ENCODE data around the gene CNTD1.
A peak's percentile ranks its signal among the peaks of the same experiment; 100 is the strongest.

Gene CNTD1

DNA sequence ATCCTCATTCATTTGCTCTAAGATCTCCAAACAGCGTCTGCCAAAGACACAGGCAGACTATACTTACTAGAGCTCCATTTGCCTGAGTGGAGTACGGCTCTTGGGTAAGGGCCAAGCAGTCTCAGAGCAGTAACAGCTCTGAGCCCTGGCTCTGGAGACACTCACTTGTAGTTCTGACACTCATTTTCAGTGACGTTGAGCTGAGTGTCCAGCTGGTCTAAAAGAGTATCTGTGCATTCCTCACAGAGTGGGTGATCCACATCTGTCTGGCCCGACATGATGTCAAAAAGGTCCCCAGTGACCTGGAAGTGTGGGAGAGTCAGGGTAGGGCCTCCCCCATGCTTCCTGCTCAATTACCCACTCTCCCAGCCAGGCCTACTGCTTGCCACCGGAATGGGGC is 19.7 kb downstream of the CNTD1 start:
- H3K4me3 ChIP-seq (ENCODE audit: control insufficient read depth in 1 of 7, extremely low read depth in 1 of 7, insufficient read depth in 4 of 7, low read depth in 2 of 7, low read length in 6 of 7), result no peak overlapping the region
- POLR2A ChIA-PET, result no interaction called here
- H3K9me3 ChIP-seq (ENCODE audit: control extremely low read depth in 1 of 5, control insufficient read depth in 4 of 5, insufficient read depth in 2 of 5, low read depth in 1 of 5, low read length in 4 of 5), result no peaks in the 10 kb centered on the region
- H3K36me3 ChIP-seq (ENCODE audit: control insufficient read depth in 4 of 4, insufficient read depth in 4 of 4, low read length in 3 of 4), result peaks cover 24 to 74% (median 61%) of the 10 kb centered on the region in 4 experiments
- H3K4me1 ChIP-seq (ENCODE audit: control extremely low read depth in 1 of 4, control insufficient read depth in 4 of 4, insufficient read depth in 4 of 4, low read length in 3 of 4), result peaks cover 0 to 9% (median 5%) of the 10 kb centered on the region in 4 experiments
- H3K27me3 ChIP-seq (replicated peaks in 2 of 5; ENCODE audit: control insufficient read depth in 4 of 5, insufficient read depth in 5 of 5, low read length in 4 of 5), result no peaks in the 10 kb centered on the region
- 100% methylated on average over 5 of the region's 5 CpGs for WGBS (ENCODE audit: insufficient coverage)
- DNase-seq, result no peak
- no peak overlapping the region for H3K27ac ChIP-seq (ENCODE audit: insufficient read depth in 1 of 2, low read depth in 1 of 2, low read length in 2 of 2, poor library complexity in 1 of 2, severe bottlenecking in 2 of 2)
- CTCF ChIA-PET, result interaction anchor here (0.9 to 8.6 kb wide), 7 partner anchors 9 to 110 kb away, joined by 3 to 51 read pairs (median 5); no protein-coding TSS in a partner anchor

- Histone ChIP-seq H3K36me3 (ENCODE audit: control insufficient read depth in 4 of 4, insufficient read depth in 4 of 4, low read length in 3 of 4) (peaks cover 15 to 58% (median 47%) of the 10 kb centered on the region in 4 experiments), H3K27me3 (replicated peaks in 2 of 5; ENCODE audit: control insufficient read depth in 4 of 5, insufficient read depth in 5 of 5, low read length in 4 of 5) (no peaks in the 10 kb centered on the region), H3K4me1 (ENCODE audit: control extremely low read depth in 1 of 4, control insufficient read depth in 4 of 4, insufficient read depth in 4 of 4, low read length in 3 of 4) (peaks cover 0 to 14% (median 11%) of the 10 kb centered on the region in 4 experiments), H3K27ac (ENCODE audit: insufficient read depth in 1 of 2, low read depth in 1 of 2, low read length in 2 of 2, poor library complexity in 1 of 2, severe bottlenecking in 2 of 2) (no peak overlapping the region), H3K9me3 (ENCODE audit: control extremely low read depth in 1 of 5, control insufficient read depth in 4 of 5, insufficient read depth in 2 of 5, low read depth in 1 of 5, low read length in 4 of 5) (no peaks in the 10 kb centered on the region), H3K4me3 (ENCODE audit: control insufficient read depth in 1 of 7, extremely low read depth in 1 of 7, insufficient read depth in 4 of 7, low read depth in 2 of 7, low read length in 6 of 7) (no peak overlapping the region)
- 50% methylated on average over 2 of the region's 2 CpGs for WGBS (ENCODE audit: insufficient coverage)
- peak; percentile 69 to 86 (median 83) for DNase-seq
- ChIA-PET CTCF (interaction anchor here (1.1 to 8.6 kb wide), 12 partner anchors 11 to 242 kb away, joined by 3 to 51 read pairs (median 5); no protein-coding TSS in a partner anchor), POLR2A (no interaction called here)
Measured at GRCh38 chr17:42819939-42820535, 21.4 kb downstream of the CNTD1 start.

GRCh38 chr17:42821176-42821575 is 22.5 kb downstream of the CNTD1 start:
- CTCF ChIA-PET, result interaction anchor here (1.4 to 8.6 kb wide), 7 partner anchors 10 to 243 kb away, joined by 3 to 51 read pairs (median 6); no protein-coding TSS in a partner anchor

GRCh38 chr17:42827472-42827871 is 28.8 kb downstream of the CNTD1 start:
- no peak for DNase-seq
- H3K27me3 ChIP-seq (replicated peaks in 2 of 5; ENCODE audit: control insufficient read depth in 4 of 5, insufficient read depth in 5 of 5, low read length in 4 of 5), result no peaks in the 10 kb centered on the region
- H3K9me3 ChIP-seq (ENCODE audit: control extremely low read depth in 1 of 5, control insufficient read depth in 4 of 5, insufficient read depth in 2 of 5, low read depth in 1 of 5, low read length in 4 of 5), result no peaks in the 10 kb centered on the region
- WGBS (ENCODE audit: insufficient coverage), result no CpG with 5 or more reads among the region's 1 CpG
- H3K4me3 ChIP-seq (ENCODE audit: control insufficient read depth in 1 of 7, extremely low read depth in 1 of 7, insufficient read depth in 4 of 7, low read depth in 2 of 7, low read length in 6 of 7), result no peak overlapping the region
- no peak overlapping the region for H3K27ac ChIP-seq (ENCODE audit: insufficient read depth in 1 of 2, low read depth in 1 of 2, low read length in 2 of 2, poor library complexity in 1 of 2, severe bottlenecking in 2 of 2)
- ChIA-PET CTCF (interaction anchor here (1.7 kb wide), 1 partner anchor 12 kb away, joined by 5 read pairs; no protein-coding TSS in a partner anchor), POLR2A (no interaction called here)
- peaks cover under 1 to 19% (median 16%) of the 10 kb centered on the region in 4 experiments for H3K4me1 ChIP-seq (ENCODE audit: control extremely low read depth in 1 of 4, control insufficient read depth in 4 of 4, insufficient read depth in 4 of 4, low read length in 3 of 4)
- peaks cover 0 to 3% (median 0%) of the 10 kb centered on the region in 4 experiments for H3K36me3 ChIP-seq (ENCODE audit: control insufficient read depth in 4 of 4, insufficient read depth in 4 of 4, low read length in 3 of 4)

More at GRCh38 chr17:42821176-42821575, 22.5 kb downstream of the CNTD1 start:
- H3K4me3 ChIP-seq (ENCODE audit: control insufficient read depth in 1 of 7, extremely low read depth in 1 of 7, insufficient read depth in 4 of 7, low read depth in 2 of 7, low read length in 6 of 7), result no peak overlapping the region
- WGBS (ENCODE audit: insufficient coverage), result 100% methylated on average over 1 of the region's 7 CpGs
- POLR2A ChIA-PET, result interaction anchor here (0.6 kb wide), 1 partner anchor 1030 kb away, joined by 7 read pairs; no protein-coding TSS in a partner anchor
- no peaks in the 10 kb centered on the region for H3K27me3 ChIP-seq (replicated peaks in 2 of 5; ENCODE audit: control insufficient read depth in 4 of 5, insufficient read depth in 5 of 5, low read length in 4 of 5)
- H3K36me3 ChIP-seq (ENCODE audit: control insufficient read depth in 4 of 4, insufficient read depth in 4 of 4, low read length in 3 of 4), result peaks cover 9 to 47% (median 36%) of the 10 kb centered on the region in 4 experiments
- H3K9me3 ChIP-seq (ENCODE audit: control extremely low read depth in 1 of 5, control insufficient read depth in 4 of 5, insufficient read depth in 2 of 5, low read depth in 1 of 5, low read length in 4 of 5), result no peaks in the 10 kb centered on the region
- no peak overlapping the region for H3K27ac ChIP-seq (ENCODE audit: insufficient read depth in 1 of 2, low read depth in 1 of 2, low read length in 2 of 2, poor library complexity in 1 of 2, severe bottlenecking in 2 of 2)
- peaks cover 0 to 14% (median 11%) of the 10 kb centered on the region in 4 experiments for H3K4me1 ChIP-seq (ENCODE audit: control extremely low read depth in 1 of 4, control insufficient read depth in 4 of 4, insufficient read depth in 4 of 4, low read length in 3 of 4)
- DNase-seq, result no peak

DNA sequence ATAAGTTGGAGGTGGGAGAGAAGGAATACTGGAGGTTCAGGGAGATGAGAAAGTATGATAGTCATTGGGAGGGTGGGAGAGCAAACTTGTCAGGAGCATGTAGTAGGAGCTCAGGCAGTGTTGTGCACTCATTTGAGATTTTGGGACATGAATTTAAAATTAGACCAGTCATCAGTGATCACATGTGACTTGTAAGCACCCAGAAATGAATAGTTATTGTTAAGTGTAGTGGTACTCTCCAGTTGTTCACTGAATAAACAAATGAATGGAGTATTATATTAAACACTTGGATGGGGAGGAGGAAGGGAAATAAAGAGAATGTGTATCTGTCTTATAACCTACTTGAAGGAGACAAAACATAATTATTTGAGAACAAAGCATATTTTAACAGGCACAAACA is 32.3 kb downstream of the CNTD1 start:
- Histone ChIP-seq H3K9me3 (ENCODE audit: control extremely low read depth in 1 of 5, control insufficient read depth in 4 of 5, insufficient read depth in 2 of 5, low read depth in 1 of 5, low read length in 4 of 5) (no peaks in the 10 kb centered on the region), H3K36me3 (ENCODE audit: control insufficient read depth in 4 of 4, insufficient read depth in 4 of 4, low read length in 3 of 4) (peaks cover 3 to 10% (median 6%) of the 10 kb centered on the region in 4 experiments), H3K27me3 (replicated peaks in 2 of 5; ENCODE audit: control insufficient read depth in 4 of 5, insufficient read depth in 5 of 5, low read length in 4 of 5) (no peaks in the 10 kb centered on the region), H3K4me3 (ENCODE audit: control insufficient read depth in 1 of 7, extremely low read depth in 1 of 7, insufficient read depth in 4 of 7, low read depth in 2 of 7, low read length in 6 of 7) (no peak overlapping the region), H3K27ac (ENCODE audit: insufficient read depth in 1 of 2, low read depth in 1 of 2, low read length in 2 of 2, poor library complexity in 1 of 2, severe bottlenecking in 2 of 2) (no peak overlapping the region), H3K4me1 (ENCODE audit: control extremely low read depth in 1 of 4, control insufficient read depth in 4 of 4, insufficient read depth in 4 of 4, low read length in 3 of 4) (peaks cover 13 to 21% (median 17%) of the 10 kb centered on the region in 4 experiments)
- DNase-seq, result no peak
- POLR2A ChIA-PET, result no interaction called here
- CTCF ChIA-PET, result interaction anchor here (1.2 to 3.9 kb wide), 4 partner anchors 7 to 103 kb away, joined by 3 to 17 read pairs (median 8); partner anchors contain the start of gene BECN1

DNA sequence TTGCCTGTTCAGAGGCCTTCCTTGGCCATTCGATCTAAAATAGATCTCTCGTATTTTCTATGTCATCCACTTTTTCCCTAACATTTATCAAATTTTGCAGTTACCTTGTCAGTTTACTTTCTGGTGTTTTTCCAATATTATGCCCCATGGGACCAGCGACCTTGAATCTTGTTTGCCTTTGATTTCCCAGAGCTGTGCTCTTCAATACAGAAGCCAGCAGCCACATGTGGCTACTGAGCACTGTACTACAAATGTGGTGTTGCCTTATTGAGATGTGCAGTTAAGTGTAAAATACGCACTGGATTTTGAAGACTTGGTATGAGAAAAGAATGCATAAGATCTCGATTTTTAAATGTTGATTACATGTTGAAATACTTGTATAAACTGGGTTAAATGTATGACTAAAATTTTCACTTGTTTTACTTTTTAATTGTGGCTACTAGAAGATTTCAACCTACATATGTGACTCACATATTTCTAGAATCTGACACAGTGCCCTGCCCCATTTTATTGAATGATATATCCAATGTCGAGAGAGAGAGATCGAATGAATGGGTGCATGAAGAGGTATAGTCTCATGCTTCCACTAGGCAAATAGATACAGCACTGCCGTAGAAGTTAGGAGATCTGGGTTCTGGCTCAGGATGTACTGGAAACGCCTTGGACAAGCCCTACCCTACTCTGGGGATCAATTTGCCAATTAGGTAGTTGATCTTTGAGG is 33.7 kb downstream of the CNTD1 start:
- Histone ChIP-seq H3K36me3 (ENCODE audit: control insufficient read depth in 4 of 4, insufficient read depth in 4 of 4, low read length in 3 of 4) (peaks cover 3 to 18% (median 11%) of the 10 kb centered on the region in 4 experiments), H3K27me3 (replicated peaks in 2 of 5; ENCODE audit: control insufficient read depth in 4 of 5, insufficient read depth in 5 of 5, low read length in 4 of 5) (no peaks in the 10 kb centered on the region), H3K4me3 (ENCODE audit: control insufficient read depth in 1 of 7, extremely low read depth in 1 of 7, insufficient read depth in 4 of 7, low read depth in 2 of 7, low read length in 6 of 7) (peak overlapping the region; percentile 83 to 98 (median 85)), H3K4me1 (ENCODE audit: control extremely low read depth in 1 of 4, control insufficient read depth in 4 of 4, insufficient read depth in 4 of 4, low read length in 3 of 4) (peaks cover 13 to 21% (median 17%) of the 10 kb centered on the region in 4 experiments), H3K9me3 (ENCODE audit: control extremely low read depth in 1 of 5, control insufficient read depth in 4 of 5, insufficient read depth in 2 of 5, low read depth in 1 of 5, low read length in 4 of 5) (no peaks in the 10 kb centered on the region), H3K27ac (ENCODE audit: insufficient read depth in 1 of 2, low read depth in 1 of 2, low read length in 2 of 2, poor library complexity in 1 of 2, severe bottlenecking in 2 of 2) (peak overlapping the region; percentile 90 to 92)
- WGBS (ENCODE audit: insufficient coverage), result 59% methylated on average over 6 of the region's 9 CpGs
- CTCF ChIA-PET, result interaction anchor here (1.2 to 3.9 kb wide), 7 partner anchors 8 to 253 kb away, joined by 4 to 17 read pairs (median 5); partner anchors contain the start of gene BECN1
- DNase-seq, result no peak
- POLR2A ChIA-PET, result interaction anchor here (0.9 kb wide), 1 partner anchor 106 kb away, joined by 3 read pairs; no protein-coding TSS in a partner anchor

All from common myeloid progenitor, CD34-positive (primary cell).